Measurements from ENCODE around the gene PCSK9. TPM values are rescaled to one million over a fixed set of nuclear protein-coding genes. Genes with fewer than 3 reads are reported as not detected.

Gene PCSK9
- polyA plus RNA-seq, 1 donor (not counting 4 experiments of a cell fraction or from before 2014, with no cell fraction given), result 61.7 TPM

DNA sequence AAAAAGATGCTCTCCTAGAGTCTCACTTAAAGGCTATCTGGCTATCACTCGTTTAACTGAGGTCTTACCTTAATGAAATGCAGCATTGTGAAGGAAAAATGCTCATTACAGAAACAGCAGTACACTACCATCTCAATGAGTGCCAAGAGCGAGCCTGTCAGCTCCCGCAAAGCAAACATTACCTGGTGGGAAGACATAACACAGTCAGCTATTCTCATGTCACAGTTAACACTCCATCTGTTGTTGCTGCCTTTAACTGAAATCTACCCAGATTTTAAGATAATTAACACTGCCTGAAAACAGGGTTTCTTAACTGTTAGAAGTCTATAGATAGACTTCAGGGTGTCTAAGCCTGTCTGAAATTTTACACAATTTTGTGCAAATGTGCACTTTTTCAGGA is 39.1 kb downstream of the PCSK9 start:
- H3K4me1 ChIP-seq (ENCODE audit: control insufficient read depth, extremely low read depth, insufficient read depth, low read length), result peaks cover 16% of the 10 kb centered on the region
- FAIRE-seq, result no peak
- DNase-seq (ENCODE audit: low read depth, low spot score), result no peak
- H3K4me2 ChIP-seq (ENCODE audit: control insufficient read depth, extremely low read depth, insufficient read depth, low read depth, low read length), result no peak overlapping the region
- dilution Hi-C loops (cut with MboI; ENCODE audit: extremely low pct_ligation_motif_present, low sequenced_read_pairs), result no loop called here
- no peak overlapping the region for H3K27ac ChIP-seq (ENCODE audit: control insufficient read depth, insufficient read depth, low read length)
- no peaks in the 10 kb centered on the region for H3K9me1 ChIP-seq (ENCODE audit: control insufficient read depth, extremely low read depth, insufficient read depth, low read length)
- H4K20me1 ChIP-seq (ENCODE audit: control insufficient read depth, extremely low read depth, insufficient read depth, low read length), result no peaks in the 10 kb centered on the region
- no peak overlapping the region for H3K4me3 ChIP-seq (ENCODE audit: control insufficient read depth in 2 of 3, extremely low read depth in 1 of 3, insufficient read depth in 2 of 3, low read depth in 1 of 3, low read length in 3 of 3)
- TF ChIP-seq, protein P1, sequence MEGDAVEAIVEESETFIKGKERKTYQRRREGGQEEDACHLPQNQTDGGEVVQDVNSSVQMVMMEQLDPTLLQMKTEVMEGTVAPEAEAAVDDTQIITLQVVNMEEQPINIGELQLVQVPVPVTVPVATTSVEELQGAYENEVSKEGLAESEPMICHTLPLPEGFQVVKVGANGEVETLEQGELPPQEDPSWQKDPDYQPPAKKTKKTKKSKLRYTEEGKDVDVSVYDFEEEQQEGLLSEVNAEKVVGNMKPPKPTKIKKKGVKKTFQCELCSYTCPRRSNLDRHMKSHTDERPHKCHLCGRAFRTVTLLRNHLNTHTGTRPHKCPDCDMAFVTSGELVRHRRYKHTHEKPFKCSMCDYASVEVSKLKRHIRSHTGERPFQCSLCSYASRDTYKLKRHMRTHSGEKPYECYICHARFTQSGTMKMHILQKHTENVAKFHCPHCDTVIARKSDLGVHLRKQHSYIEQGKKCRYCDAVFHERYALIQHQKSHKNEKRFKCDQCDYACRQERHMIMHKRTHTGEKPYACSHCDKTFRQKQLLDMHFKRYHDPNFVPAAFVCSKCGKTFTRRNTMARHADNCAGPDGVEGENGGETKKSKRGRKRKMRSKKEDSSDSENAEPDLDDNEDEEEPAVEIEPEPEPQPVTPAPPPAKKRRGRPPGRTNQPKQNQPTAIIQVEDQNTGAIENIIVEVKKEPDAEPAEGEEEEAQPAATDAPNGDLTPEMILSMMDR (optimal IDR thresholded peaks at IDR 0.05 in 1 of 3, IDR thresholded peaks at IDR 0.05 in 1 of 3, conservative IDR thresholded peaks at IDR 0.05 in 1 of 3; ENCODE audit: extremely low read depth in 1 of 3, insufficient read depth in 2 of 3, low read length in 3 of 3), result no peak
- TF ChIP-seq EZH2 (IDR thresholded peaks at IDR 0.05; ENCODE audit: low read length), result no peak
- H3K9me3 ChIP-seq (ENCODE audit: control insufficient read depth, low read depth, low read length), result no peaks in the 10 kb centered on the region
- peaks cover 27 to 37% of the 10 kb centered on the region in 2 experiments for H3K36me3 ChIP-seq (ENCODE audit: control insufficient read depth in 2 of 2, extremely low read depth in 1 of 2, insufficient read depth in 2 of 2, low read length in 2 of 2)
- no peaks in the 10 kb centered on the region for H3K79me2 ChIP-seq (ENCODE audit: control insufficient read depth, insufficient read depth, low read length)
- H3K27me3 ChIP-seq (ENCODE audit: control insufficient read depth, extremely low read depth, insufficient read depth, low read length), result no peaks in the 10 kb centered on the region
- no peak overlapping the region for H2AFZ ChIP-seq (ENCODE audit: control insufficient read depth, low read length)
- H3K9ac ChIP-seq (ENCODE audit: control insufficient read depth, extremely low read depth, insufficient read depth, low read length), result no peak overlapping the region

- H4K20me1 ChIP-seq (ENCODE audit: control insufficient read depth, extremely low read depth, insufficient read depth, low read length), result no peaks in the 10 kb centered on the region
- H3K9me3 ChIP-seq (ENCODE audit: control insufficient read depth, low read depth, low read length), result no peaks in the 10 kb centered on the region
- H3K36me3 ChIP-seq (ENCODE audit: control insufficient read depth in 2 of 2, extremely low read depth in 1 of 2, insufficient read depth in 2 of 2, low read length in 2 of 2), result peaks cover 28 to 43% of the 10 kb centered on the region in 2 experiments
- H2AFZ ChIP-seq (ENCODE audit: control insufficient read depth, low read length), result no peak overlapping the region
- H3K4me2 ChIP-seq (ENCODE audit: control insufficient read depth, extremely low read depth, insufficient read depth, low read depth, low read length), result no peak overlapping the region
- FAIRE-seq (no peak), DNase-seq (ENCODE audit: low read depth, low spot score) (no peak)
- no peaks in the 10 kb centered on the region for H3K27me3 ChIP-seq (ENCODE audit: control insufficient read depth, extremely low read depth, insufficient read depth, low read length)
- no peaks in the 10 kb centered on the region for H3K9me1 ChIP-seq (ENCODE audit: control insufficient read depth, extremely low read depth, insufficient read depth, low read length)
- no peaks in the 10 kb centered on the region for H3K79me2 ChIP-seq (ENCODE audit: control insufficient read depth, insufficient read depth, low read length)
- no peak overlapping the region for H3K4me3 ChIP-seq (ENCODE audit: control insufficient read depth in 2 of 3, extremely low read depth in 1 of 3, insufficient read depth in 2 of 3, low read depth in 1 of 3, low read length in 3 of 3)
- H3K9ac ChIP-seq (ENCODE audit: control insufficient read depth, extremely low read depth, insufficient read depth, low read length), result no peak overlapping the region
- no peak overlapping the region for H3K27ac ChIP-seq (ENCODE audit: control insufficient read depth, insufficient read depth, low read length)
- dilution Hi-C loops (cut with MboI; ENCODE audit: extremely low pct_ligation_motif_present, low sequenced_read_pairs), result no loop called here
- peaks cover 16% of the 10 kb centered on the region for H3K4me1 ChIP-seq (ENCODE audit: control insufficient read depth, extremely low read depth, insufficient read depth, low read length)
- no peak for TF ChIP-seq EZH2 (IDR thresholded peaks at IDR 0.05; ENCODE audit: low read length)
- TF ChIP-seq, protein P1 (optimal IDR thresholded peaks at IDR 0.05 in 1 of 3, IDR thresholded peaks at IDR 0.05 in 1 of 3, conservative IDR thresholded peaks at IDR 0.05 in 1 of 3; ENCODE audit: extremely low read depth in 1 of 3, insufficient read depth in 2 of 3, low read length in 3 of 3), result no peak
Measured at GRCh38 chr1:55079651-55080050, 40.3 kb downstream of the PCSK9 start.

Data from keratinocyte (primary cell).